Hepatocyte (in vitro differentiated cells): ENCODE results near the gene SNRNP70. TPM values are rescaled to one million over a fixed set of nuclear protein-coding genes. Genes with fewer than 3 reads are reported as not detected.

Source experiments
- DNase-seq: peaks from one replicate; pipeline ENCODE4 v3.0.0-alpha.2; 2016; ENCODE audit warnings: low spot score
- H2AFZ ChIP-seq: fragments of 200-600 bp; sonication (generic); 2 replicates; pipeline ENCODE4 v1.6.0; 2016; ENCODE audit warnings: antibody characterized with exemption, mild to moderate bottlenecking
- H3K27ac ChIP-seq: fragments of 200-600 bp; sonication (generic); 2 replicates; pipeline ENCODE4 v1.5.1; 2016; ENCODE audit warnings: mild to moderate bottlenecking
- H3K27me3 ChIP-seq: fragments of 200-600 bp; sonication (generic); 2 replicates; pipeline ENCODE4 v1.6.1; 2016
- H3K36me3 ChIP-seq: fragments of 200-600 bp; sonication (generic); replicated peaks from 2 replicates; pipeline ENCODE4 v1.5.1; 2016; ENCODE audit warnings: low read depth; ENCODE audit not compliant: insufficient read depth
- H3K4me1 ChIP-seq: fragments of 200-600 bp; sonication (generic); 2 replicates; pipeline ENCODE4 v1.5.1; 2016; ENCODE audit warnings: mild to moderate bottlenecking, moderate library complexity; ENCODE audit not compliant: insufficient read depth
- H3K4me2 ChIP-seq: fragments of 200-600 bp; sonication (generic); 2 replicates; pipeline ENCODE4 v1.6.0; 2016
- H3K4me3 ChIP-seq: fragments of 200-600 bp; sonication (generic); 2 replicates; pipeline ENCODE4 v1.5.1; 2016; ENCODE audit warnings: mild to moderate bottlenecking
- H3K79me2 ChIP-seq: fragments of 200-600 bp; sonication (generic); 2 replicates; pipeline ENCODE4 v1.6.0; 2017; ENCODE audit warnings: mild to moderate bottlenecking
- H3K9me2 ChIP-seq: fragments of 200-600 bp; sonication (generic); replicated peaks from 2 replicates; pipeline ENCODE4 v1.6.0; 2017; ENCODE audit warnings: mild to moderate bottlenecking; ENCODE audit not compliant: insufficient read depth
- H3K9me3 ChIP-seq: fragments of 200-600 bp; sonication (generic); 2 replicates; pipeline ENCODE4 v1.5.1; 2016; ENCODE audit warnings: low read depth, mild to moderate bottlenecking
- H4K20me1 ChIP-seq: fragments of 200-600 bp; sonication (generic); 2 replicates; pipeline ENCODE4 v1.6.0; 2016; ENCODE audit warnings: mild to moderate bottlenecking; ENCODE audit not compliant: insufficient read depth, poor library complexity, severe bottlenecking
- CTCF ChIP-seq: fragments of 200-600 bp; sonication (generic); IDR thresholded peaks from 2 replicates; pipeline ENCODE4 v1.5.1; 2016; ENCODE audit warnings: antibody characterized with exemption, mild to moderate bottlenecking; ENCODE audit not compliant: poor library complexity
- EZH2 ChIP-seq: fragments of 200-600 bp; sonication (generic); IDR thresholded peaks from 2 replicates; pipeline ENCODE4 v1.6.1; 2016; ENCODE audit warnings: antibody characterized with exemption, mild to moderate bottlenecking, borderline replicate concordance
- EZH2phosphoT487 ChIP-seq: fragments of 200-600 bp; sonication (generic); IDR thresholded peaks from one replicate; pipeline ENCODE4 v1.6.1; 2018; ENCODE audit warnings: antibody characterized with exemption, mild to moderate bottlenecking, low read depth, moderate library complexity; ENCODE audit not compliant: unreplicated experiment, severe bottlenecking
- WGBS: methylation state at CpG from one replicate; pipeline ENCODE4 v1.1.6; 2016; ENCODE audit warnings: low lambda C conversion rate; ENCODE audit errors: missing lambda C conversion rate; 5-methylcytosine and 5-hydroxymethylcytosine counted together
- polyA plus RNA-seq: library from polyadenylated mRNA; unstranded; fragments of >200 nt; fragmentation: Nextera tagmentation; extraction: Ambion mirVana; gene quantifications from 2 replicates; pipeline ENCODE4 v1.2.1, GENCODE V29; 2016
- total RNA-seq: library from RNA; depleted of rRNA; stranded (reverse); fragments of >200 nt; gene quantifications from 2 replicates; pipeline ENCODE4 v1.2.3, GENCODE V29; 2014

SNRNP70 gene
- total and polyA plus RNA-seq, 2 experiments from 2014 or later: 190 to 248 TPM

- Histone ChIP-seq H3K9me2 (no peaks in the 10 kb centered on the region), H3K27ac (no peak overlapping the region), H4K20me1 (no peaks in the 10 kb centered on the region), H3K36me3 (no peaks in the 10 kb centered on the region), H3K9me3 (no peaks in the 10 kb centered on the region), H2AFZ (no peak overlapping the region), H3K79me2 (no peaks in the 10 kb centered on the region), H3K4me1 (peaks cover 16% of the 10 kb centered on the region), H3K4me2 (peak overlapping the region; percentile 88), H3K4me3 (no peak overlapping the region), H3K27me3 (no peaks in the 10 kb centered on the region)
- 74% methylated on average over 4 of the region's 10 CpGs for WGBS
- DNase-seq: no peak
- TF ChIP-seq CTCF: no peak
- TF ChIP-seq EZH2phosphoT487: no peak
- TF ChIP-seq EZH2: no peak
Measured at GRCh38 chr19:49152119-49152550, 66.9 kb downstream of the SNRNP70 start.

GRCh38 chr19:49153167-49153809 lies 68.0 kb downstream of the SNRNP70 start:
- WGBS: 99% methylated on average over 9 of the region's 10 CpGs
- Histone ChIP-seq H2AFZ (no peak overlapping the region), H3K4me3 (no peak overlapping the region), H3K36me3 (no peaks in the 10 kb centered on the region), H4K20me1 (no peaks in the 10 kb centered on the region), H3K9me2 (no peaks in the 10 kb centered on the region), H3K4me1 (peaks cover 18% of the 10 kb centered on the region), H3K4me2 (no peak overlapping the region), H3K9me3 (no peaks in the 10 kb centered on the region), H3K27me3 (no peaks in the 10 kb centered on the region), H3K27ac (no peak overlapping the region), H3K79me2 (peaks cover 2% of the 10 kb centered on the region)
- TF ChIP-seq CTCF: no peak
- no peak for DNase-seq

- Histone ChIP-seq H3K36me3 (no peaks in the 10 kb centered on the region), H3K4me1 (peaks cover 15% of the 10 kb centered on the region), H2AFZ (no peak overlapping the region), H3K27me3 (no peaks in the 10 kb centered on the region), H3K9me3 (no peaks in the 10 kb centered on the region), H3K27ac (no peak overlapping the region), H3K79me2 (peaks cover 6% of the 10 kb centered on the region), H3K9me2 (no peaks in the 10 kb centered on the region), H3K4me2 (no peak overlapping the region), H3K4me3 (no peak overlapping the region), H4K20me1 (no peaks in the 10 kb centered on the region)
- TF ChIP-seq EZH2phosphoT487 (no peak), CTCF (no peak), EZH2 (no peak)
- no peak for DNase-seq
- WGBS: 98% methylated on average over 6 of the region's 6 CpGs
Measured at GRCh38 chr19:49154279-49154678, 69.0 kb downstream of the SNRNP70 start.
